Heart right ventricle (tissue), 16 donors: ENCODE measurements around the gene HDAC9. TPM values are rescaled to one million over a fixed set of nuclear protein-coding genes. Genes with fewer than 3 reads are reported as not detected.

Experiments
- ATAC-seq, 8 donors: fragments of 200-7000 bp; cut with Tn5 transposase; one replicate each; pipeline ENCODE4 v1.9.1; 2020; ENCODE audit warnings: mild to moderate bottlenecking in 8 of 8, moderate library complexity in 8 of 8, moderate number of reproducible peaks in 1 of 8
- DNase-seq, 2 donors: peaks; one replicate each; pipeline ENCODE4 v3.0.0-alpha.2; 2020
- H3K27ac ChIP-seq, 10 donors: fragments of 200-600 bp; sonication (generic) in 2 of 10; one replicate each; pipeline versions ENCODE4 v1.5.0 to v1.8.0; 2020 to 2022; ENCODE audit warnings: mild to moderate bottlenecking in 3 of 10
- H3K27me3 ChIP-seq, 7 donors: fragments of 200-600 bp; one replicate each; pipeline ENCODE4 v1.8.0; 2021 to 2022; ENCODE audit warnings: mild to moderate bottlenecking in 2 of 7
- H3K36me3 ChIP-seq, 9 donors: fragments of 200-600 bp; sonication (generic) in 1 of 9; one replicate each; pipeline versions ENCODE4 v1.5.0 to v1.8.0; 2020 to 2022; ENCODE audit warnings: mild to moderate bottlenecking in 2 of 9
- H3K4me1 ChIP-seq, 9 donors: fragments of 200-600 bp; sonication (generic) in 1 of 9; one replicate each; pipeline versions ENCODE4 v1.5.0 to v1.8.0; 2020 to 2022; ENCODE audit warnings: mild to moderate bottlenecking in 4 of 9
- H3K4me3 ChIP-seq, 10 donors: fragments of 200-600 bp; sonication (generic) in 2 of 10; one replicate each; pipeline versions ENCODE4 v1.5.0 to v1.8.0; 2020 to 2022; ENCODE audit warnings: mild to moderate bottlenecking in 7 of 10, moderate library complexity in 2 of 10
- H3K9me3 ChIP-seq, 11 donors: fragments of 200-600 bp in 10 of 11; sonication (generic) in 2 of 11; one replicate each; pipeline versions ENCODE4 v1.5.0 to v1.8.0; 2013 to 2022; ENCODE audit warnings: mild to moderate bottlenecking in 2 of 11, control low read depth in 1 of 11, moderate library complexity in 1 of 11
- WGBS, 2 donors: extraction: QIAGEN DNeasy Blood & Tissue Kit; methylation state at CpG; one replicate each; pipeline ENCODE4 v1.1.7; 2013; ENCODE audit warnings: inconsistent platforms in 1 of 2; 5-methylcytosine and 5-hydroxymethylcytosine counted together
- intact Hi-C, 10 donors: fragments of 100-400 bp; cut with DNase I; formaldehyde crosslinking; loops; one replicate each; pipeline versions ENCODE4 v1.11.1 to v1.14.2; 2022
- polyA plus RNA-seq, 2 donors: library from polyadenylated mRNA; stranded (reverse); fragments of 200-250 nt; gene quantifications; one replicate each; pipeline ENCODE4 v1.2.3, GENCODE V29; 2013
- total RNA-seq, 10 donors: library from RNA; stranded (reverse); fragmentation: NEBNext Ultra II Directional in 3 of 10; extraction: Animal tissue kit (Norgen Biotek cat#: 25700) in 3 of 10; gene quantifications; one replicate each; pipeline versions ENCODE4 v1.2.1 to v1.2.4, GENCODE V29; 2021 to 2023
- TF ChIP-seq, protein P1 (sequence below), 9 donors: fragments of 200-600 bp; sonication (generic) in 2 of 9; IDR thresholded peaks; one replicate each; pipeline versions ENCODE4 v1.5.0 to v1.8.0; 2021 to 2022; ENCODE audit warnings: antibody characterized with exemption in 9 of 9, mild to moderate bottlenecking in 5 of 9, moderate library complexity in 1 of 9
- donor health status: Arrhythmogenic right ventricular cardiomyopathy.
- donor health status: ischemic (EF 13 %, LVEDD 7.1; RV severe dilation, severe dysfunction).
- donor health status: healthy with polysubstance abuse.
- donor health status: DM: no; HTN: yes; CAD: no.
- donor health status: DM: no; HTN: no; CAD: no.
- donor health status: ischemic (EF 25% LVEDD 6.9; RV normal size, moderate dysfunction).
- donor health status: ischemic (EF 25% LVEDD 5.7; RV mildly dilated, moderate dysfunction).
- donor health status: healthy.
- donor health status: DM: yes; HTN: yes; CAD: no.
- donor health status: Ischemic cardiomyopathy.
- donor health status: ischemic (EF 35%, LVEDD 5.7; RV mildly dilated, moderate dysfunction).
- donor health status: nonischemic (EF 11% LVEDD 7.7; RV severe dilation, severe dysfunction).
- donor health status: DM: yes; HTN: yes; CAD: no.
- donor health status: PGD.
- donor health status: ischemic (EF 29% LVEDD 5.4; RV normal size, mild dysfunction).
- donor health status: nonischemic (EF 23%, LVEDD 6.1; RV moderate dilation, normal function).

Gene HDAC9
- total and polyA plus RNA-seq, 12 donors, result 1.9 to 66.1 (median 38.6) TPM

DNA sequence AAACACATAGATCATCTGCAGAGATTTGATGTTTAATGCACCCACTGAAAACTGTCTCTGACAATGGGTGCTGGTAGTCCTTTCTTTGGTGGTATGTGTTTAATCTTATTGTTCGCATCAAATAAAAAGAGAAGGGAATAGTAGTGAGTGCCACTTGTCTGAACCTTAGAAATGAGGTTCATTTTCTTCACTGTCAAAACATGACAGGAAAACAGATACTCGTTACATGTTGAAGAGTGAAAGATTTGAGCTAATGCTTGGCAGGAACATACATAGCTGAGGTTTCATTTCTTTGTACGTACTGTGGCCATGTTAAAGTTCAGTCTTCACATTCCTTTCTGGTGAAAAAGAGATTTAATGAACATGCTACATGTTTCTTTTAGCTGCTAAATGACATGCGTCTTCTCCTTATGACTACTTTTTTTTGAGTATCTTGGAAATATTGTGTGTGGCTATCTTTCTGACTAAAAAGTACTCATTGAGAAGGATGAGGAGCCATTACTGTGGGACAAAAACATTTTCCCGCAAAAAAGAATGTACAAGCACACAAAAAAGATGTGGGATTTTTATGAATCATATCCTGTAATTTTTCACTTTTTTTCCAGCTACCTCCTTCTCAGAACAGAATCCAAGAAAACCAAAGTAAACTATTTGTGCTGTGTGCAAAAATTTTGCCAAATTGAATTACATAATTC is 513.8 kb downstream of the HDAC9 start:
- ATAC-seq (no peak), DNase-seq (no peak)
- Histone ChIP-seq H3K27me3 (no peaks in the 10 kb centered on the region), H3K36me3 (no peaks in the 10 kb centered on the region), H3K4me3 (no peak overlapping the region), H3K27ac (peak overlapping the region in 1 of 10 donors; percentile 28), H3K9me3 (no peaks in the 10 kb centered on the region), H3K4me1 (no peaks in the 10 kb centered on the region)
- intact Hi-C loops, result loop anchor here in 1 of 10 donors (10.0 kb wide), 1 partner anchor 65 kb away; no protein-coding TSS in a partner anchor
- WGBS, 2 donors, result 58 to 62% methylated on average over 5 of the region's 5 CpGs
- TF ChIP-seq, protein P1, sequence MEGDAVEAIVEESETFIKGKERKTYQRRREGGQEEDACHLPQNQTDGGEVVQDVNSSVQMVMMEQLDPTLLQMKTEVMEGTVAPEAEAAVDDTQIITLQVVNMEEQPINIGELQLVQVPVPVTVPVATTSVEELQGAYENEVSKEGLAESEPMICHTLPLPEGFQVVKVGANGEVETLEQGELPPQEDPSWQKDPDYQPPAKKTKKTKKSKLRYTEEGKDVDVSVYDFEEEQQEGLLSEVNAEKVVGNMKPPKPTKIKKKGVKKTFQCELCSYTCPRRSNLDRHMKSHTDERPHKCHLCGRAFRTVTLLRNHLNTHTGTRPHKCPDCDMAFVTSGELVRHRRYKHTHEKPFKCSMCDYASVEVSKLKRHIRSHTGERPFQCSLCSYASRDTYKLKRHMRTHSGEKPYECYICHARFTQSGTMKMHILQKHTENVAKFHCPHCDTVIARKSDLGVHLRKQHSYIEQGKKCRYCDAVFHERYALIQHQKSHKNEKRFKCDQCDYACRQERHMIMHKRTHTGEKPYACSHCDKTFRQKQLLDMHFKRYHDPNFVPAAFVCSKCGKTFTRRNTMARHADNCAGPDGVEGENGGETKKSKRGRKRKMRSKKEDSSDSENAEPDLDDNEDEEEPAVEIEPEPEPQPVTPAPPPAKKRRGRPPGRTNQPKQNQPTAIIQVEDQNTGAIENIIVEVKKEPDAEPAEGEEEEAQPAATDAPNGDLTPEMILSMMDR (IDR thresholded peaks at IDR 0.05), result no peak

DNA sequence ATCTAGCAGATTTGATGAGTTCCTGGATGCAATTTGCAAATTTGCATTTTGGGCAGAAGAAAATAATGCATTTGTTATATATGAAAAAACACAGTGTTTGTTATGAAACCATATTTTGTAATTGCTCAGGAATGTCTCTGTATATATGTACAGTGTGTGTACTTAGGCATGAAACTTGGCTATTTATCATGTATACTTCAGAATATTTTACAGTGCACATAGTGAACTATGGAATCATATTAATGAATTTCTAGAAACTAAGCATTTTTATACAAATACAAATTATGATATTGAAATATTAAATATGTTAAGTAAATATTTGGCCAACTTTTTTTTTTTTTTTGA is 514.4 kb downstream of the HDAC9 start:
- peaks cover 0 to under 1% (median 0%) of the 10 kb centered on the region in 11 donors for H3K9me3 ChIP-seq
- no peak for ATAC-seq
- DNase-seq, result no peak
- no peak overlapping the region for H3K4me3 ChIP-seq
- intact Hi-C loops, result loop anchor here in 1 of 10 donors (10.0 kb wide), 1 partner anchor 65 kb away; no protein-coding TSS in a partner anchor
- H3K36me3 ChIP-seq, result no peaks in the 10 kb centered on the region
- no peak overlapping the region for H3K27ac ChIP-seq
- no peaks in the 10 kb centered on the region for H3K27me3 ChIP-seq
- no peaks in the 10 kb centered on the region for H3K4me1 ChIP-seq
- TF ChIP-seq, protein P1 (IDR thresholded peaks at IDR 0.05), result no peak

DNA sequence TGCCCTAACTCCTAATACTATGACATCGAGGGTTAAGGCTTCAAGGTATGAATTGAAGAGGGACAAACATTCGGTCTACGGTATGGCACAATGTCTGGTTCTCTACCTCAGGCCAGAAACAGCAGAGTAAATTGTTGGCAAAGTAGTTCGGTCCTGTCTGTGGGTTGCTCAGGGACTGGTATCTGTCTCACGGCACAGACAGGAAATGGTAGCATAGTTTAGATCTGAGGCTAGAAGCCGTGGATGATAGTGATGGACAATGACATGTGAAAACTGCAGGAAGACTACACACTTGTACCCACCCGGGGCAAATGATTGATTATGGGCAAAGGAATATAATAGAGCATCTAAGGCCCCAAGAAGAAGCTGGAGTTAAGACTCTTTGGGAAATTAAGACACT is 515.7 kb downstream of the HDAC9 start:
- no peaks in the 10 kb centered on the region for H3K27me3 ChIP-seq
- TF ChIP-seq, protein P1 (IDR thresholded peaks at IDR 0.05), result no peak
- H3K4me1 ChIP-seq, result no peaks in the 10 kb centered on the region
- H3K36me3 ChIP-seq, result no peaks in the 10 kb centered on the region
- H3K9me3 ChIP-seq, result peaks cover 0 to 7% (median 1%) of the 10 kb centered on the region in 11 donors
- H3K4me3 ChIP-seq, result no peak overlapping the region
- WGBS, 2 donors, result 70 to 80% methylated on average over 7 of the region's 7 CpGs
- ATAC-seq, result no peak
- H3K27ac ChIP-seq, result no peak overlapping the region
- intact Hi-C loops, result no loop called here
- no peak for DNase-seq

DNA sequence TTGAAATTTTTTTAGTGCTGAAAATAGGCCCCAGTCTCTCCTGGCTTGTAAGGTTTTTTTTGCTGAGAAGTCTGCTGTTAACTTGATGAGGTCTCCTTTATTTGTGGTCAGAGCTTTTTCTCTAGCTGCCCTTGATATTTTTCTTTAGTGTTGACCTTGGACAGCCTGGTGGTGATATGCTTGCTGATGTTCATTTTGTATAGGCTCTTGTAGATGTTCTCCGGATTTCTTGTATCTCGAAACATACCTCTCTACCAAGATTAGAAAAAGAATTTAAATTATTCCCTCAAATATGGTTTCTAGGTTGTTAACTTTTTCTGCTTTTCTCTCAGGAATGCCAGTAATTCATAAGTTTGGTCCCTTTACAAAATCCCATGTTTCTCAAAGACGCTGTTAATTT is 519.5 kb downstream of the HDAC9 start:
- 91 to 93% methylated on average over 3 of the region's 3 CpGs for WGBS, 2 donors
- Histone ChIP-seq H3K27me3 (no peaks in the 10 kb centered on the region), H3K4me3 (no peak overlapping the region), H3K4me1 (no peaks in the 10 kb centered on the region), H3K27ac (no peak overlapping the region), H3K36me3 (no peaks in the 10 kb centered on the region), H3K9me3 (peaks cover 0 to 21% (median 7%) of the 10 kb centered on the region in 11 donors)
- DNase-seq, result no peak
- intact Hi-C loops, result no loop called here
- TF ChIP-seq, protein P1 (IDR thresholded peaks at IDR 0.05), result no peak
- ATAC-seq, result no peak
